Brain microvascular endothelial cell (primary cell): ENCODE results near the gene NDUFB2.

Source experiments
- DNase-seq: peaks from one replicate; pipeline ENCODE4 v3.0.0-alpha.2; 2020
- H3K27ac ChIP-seq: fragments of 250-450 bp; sonication (Bioruptor Pico); 2 replicates; pipeline ENCODE4 v1.5.1; 2020; ENCODE audit warnings: mild to moderate bottlenecking, moderate library complexity
- H3K27me3 ChIP-seq: fragments of 250-450 bp; sonication (Bioruptor Pico); replicated peaks from 2 replicates; pipeline ENCODE4 v1.5.1; 2020; ENCODE audit warnings: mild to moderate bottlenecking
- H3K36me3 ChIP-seq: fragments of 250-450 bp; sonication (Bioruptor Pico); replicated peaks from 2 replicates; pipeline ENCODE4 v1.5.1; 2020; ENCODE audit warnings: mild to moderate bottlenecking
- H3K4me3 ChIP-seq: 2 replicates; pipeline ENCODE4 v1.5.1; 2011; ENCODE audit warnings: low read depth, mild to moderate bottlenecking, control low read depth, low read length, moderate library complexity
- CTCF ChIP-seq: IDR thresholded peaks from 2 replicates; pipeline ENCODE4 v1.5.1; 2011; ENCODE audit warnings: low read depth, mild to moderate bottlenecking, moderate library complexity, low read length, control low read depth, inconsistent platforms; ENCODE audit errors: missing control alignments
- in situ Hi-C: cut with HindIII; loops from 2 replicates; pipeline ENCODE4 v1.10.0; 2017; ENCODE audit warnings: low sequenced_read_pairs, low pct_ligation_motif_present

The NDUFB2 gene

GRCh38 chr7:140684066-140684950 is 12.2 kb upstream of the NDUFB2 start:
- Histone ChIP-seq H3K4me3 (no peak overlapping the region), H3K36me3 (peaks cover 4% of the 10 kb centered on the region), H3K27ac (no peak overlapping the region), H3K27me3 (no peaks in the 10 kb centered on the region)
- in situ Hi-C loops, result no loop called here
- DNase-seq, result no peak
- no peak for TF ChIP-seq CTCF

- in situ Hi-C loops, result no loop called here
- no peak overlapping the region for H3K4me3 ChIP-seq
- DNase-seq, result no peak
- no peak overlapping the region for H3K27ac ChIP-seq
- TF ChIP-seq CTCF, result no peak
- no peaks in the 10 kb centered on the region for H3K27me3 ChIP-seq
- peaks cover 4% of the 10 kb centered on the region for H3K36me3 ChIP-seq
Observed at GRCh38 chr7:140685407-140686087, 11.0 kb upstream of the NDUFB2 start.

- Histone ChIP-seq H3K27me3 (no peaks in the 10 kb centered on the region), H3K4me3 (no peak overlapping the region), H3K36me3 (no peaks in the 10 kb centered on the region), H3K27ac (no peak overlapping the region)
- DNase-seq, result no peak
- in situ Hi-C loops, result no loop called here
- TF ChIP-seq CTCF, result no peak
Observed at GRCh38 chr7:140686921-140687320, 9.6 kb upstream of the NDUFB2 start.

- H3K36me3 ChIP-seq, result no peaks in the 10 kb centered on the region
- no peak for TF ChIP-seq CTCF
- no peaks in the 10 kb centered on the region for H3K27me3 ChIP-seq
- H3K27ac ChIP-seq, result no peak overlapping the region
- no peak overlapping the region for H3K4me3 ChIP-seq
- no peak for DNase-seq
- in situ Hi-C loops, result no loop called here
Observed at GRCh38 chr7:140688341-140688740, 8.2 kb upstream of the NDUFB2 start.

- H3K27ac ChIP-seq, result no peak overlapping the region
- H3K36me3 ChIP-seq, result no peaks in the 10 kb centered on the region
- in situ Hi-C loops, result no loop called here
- no peak for DNase-seq
- no peak overlapping the region for H3K4me3 ChIP-seq
- TF ChIP-seq CTCF, result no peak
- no peaks in the 10 kb centered on the region for H3K27me3 ChIP-seq
Observed at GRCh38 chr7:140689199-140690152, 7.0 kb upstream of the NDUFB2 start.
